Hepatocyte (in vitro differentiated cells): Measurements from ENCODE around the gene FIZ1.

Experiments
- EZH2 ChIP-seq: fragments of 200-600 bp; sonication (generic); IDR thresholded peaks from 2 replicates; pipeline ENCODE4 v1.6.1; 2016; ENCODE audit warnings: antibody characterized with exemption, mild to moderate bottlenecking, borderline replicate concordance
- EZH2phosphoT487 ChIP-seq: fragments of 200-600 bp; sonication (generic); IDR thresholded peaks from one replicate; pipeline ENCODE4 v1.6.1; 2018; ENCODE audit warnings: antibody characterized with exemption, mild to moderate bottlenecking, low read depth, moderate library complexity; ENCODE audit not compliant: unreplicated experiment, severe bottlenecking
- TF ChIP-seq, protein P1 (sequence below): fragments of 200-600 bp; sonication (generic); IDR thresholded peaks from 2 replicates; pipeline ENCODE4 v1.5.1; 2016; ENCODE audit warnings: antibody characterized with exemption, mild to moderate bottlenecking; ENCODE audit not compliant: poor library complexity

DNA sequence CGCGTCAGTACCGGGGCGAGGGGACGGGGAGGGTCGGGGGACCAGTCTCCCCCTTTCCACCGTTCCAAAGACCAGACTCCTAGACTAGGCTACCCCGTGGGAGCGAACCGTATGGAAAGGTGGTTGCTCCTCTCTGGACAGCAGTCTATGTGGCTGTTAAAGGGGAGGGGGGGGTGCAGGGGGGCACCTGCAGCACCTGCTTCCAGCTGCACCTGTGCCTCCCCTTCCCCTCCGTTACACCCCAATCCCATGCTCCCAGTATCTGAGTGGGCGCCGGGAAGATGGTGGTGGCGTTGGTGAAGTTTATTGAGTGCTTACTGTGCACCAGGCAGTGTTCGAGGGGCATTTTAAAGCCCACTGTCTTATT is 1.3 kb upstream of the FIZ1 start:
- TF ChIP-seq, protein P1, sequence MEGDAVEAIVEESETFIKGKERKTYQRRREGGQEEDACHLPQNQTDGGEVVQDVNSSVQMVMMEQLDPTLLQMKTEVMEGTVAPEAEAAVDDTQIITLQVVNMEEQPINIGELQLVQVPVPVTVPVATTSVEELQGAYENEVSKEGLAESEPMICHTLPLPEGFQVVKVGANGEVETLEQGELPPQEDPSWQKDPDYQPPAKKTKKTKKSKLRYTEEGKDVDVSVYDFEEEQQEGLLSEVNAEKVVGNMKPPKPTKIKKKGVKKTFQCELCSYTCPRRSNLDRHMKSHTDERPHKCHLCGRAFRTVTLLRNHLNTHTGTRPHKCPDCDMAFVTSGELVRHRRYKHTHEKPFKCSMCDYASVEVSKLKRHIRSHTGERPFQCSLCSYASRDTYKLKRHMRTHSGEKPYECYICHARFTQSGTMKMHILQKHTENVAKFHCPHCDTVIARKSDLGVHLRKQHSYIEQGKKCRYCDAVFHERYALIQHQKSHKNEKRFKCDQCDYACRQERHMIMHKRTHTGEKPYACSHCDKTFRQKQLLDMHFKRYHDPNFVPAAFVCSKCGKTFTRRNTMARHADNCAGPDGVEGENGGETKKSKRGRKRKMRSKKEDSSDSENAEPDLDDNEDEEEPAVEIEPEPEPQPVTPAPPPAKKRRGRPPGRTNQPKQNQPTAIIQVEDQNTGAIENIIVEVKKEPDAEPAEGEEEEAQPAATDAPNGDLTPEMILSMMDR: no peak
- TF ChIP-seq EZH2 (no peak), EZH2phosphoT487 (no peak)
